Progenitor cell of endocrine pancreas (in vitro differentiated cells): ENCODE results near the gene EID3. TPM values are rescaled to one million over a fixed set of nuclear protein-coding genes. Genes with fewer than 3 reads are reported as not detected.

Source experiments
- DNase-seq: peaks from one replicate; pipeline ENCODE4 v3.0.0; 2021; ENCODE audit warnings: low spot score; ENCODE audit not compliant: unreplicated experiment
- H3K27ac Mint-ChIP-seq: 2 replicates; pipeline ENCODE4 v1.8.0; 2021; ENCODE audit warnings: mild to moderate bottlenecking, moderate library complexity, mixed read lengths
- H3K27me3 Mint-ChIP-seq: 2 replicates; pipeline ENCODE4 v1.8.0; 2021; ENCODE audit warnings: mixed read lengths
- H3K36me3 Mint-ChIP-seq: 2 replicates; pipeline ENCODE4 v1.8.0; 2022; ENCODE audit warnings: mixed read lengths; ENCODE audit not compliant: insufficient read depth
- H3K4me1 Mint-ChIP-seq: 2 replicates; pipeline ENCODE4 v1.8.0; 2021; ENCODE audit warnings: low read depth, mixed read lengths
- H3K4me3 Mint-ChIP-seq: 2 replicates; pipeline ENCODE4 v1.8.0; 2021; ENCODE audit warnings: low read depth, mild to moderate bottlenecking, moderate library complexity, mixed read lengths
- H3K9me3 Mint-ChIP-seq: 2 replicates; pipeline ENCODE4 v1.8.0; 2021; ENCODE audit warnings: low read depth, mixed read lengths
- CTCF ChIP-seq: fragments of 200-600 bp; sonication (generic); IDR thresholded peaks from one replicate; pipeline ENCODE4 v1.5.0; 2021; ENCODE audit warnings: antibody characterized with exemption, mild to moderate bottlenecking; ENCODE audit not compliant: unreplicated experiment
- total RNA-seq: library from RNA; stranded (reverse); gene quantifications from 2 replicates; pipeline ENCODE4 v1.2.1, GENCODE V29; 2021

EID3 gene
- total RNA-seq, 1 donor from 2014 or later = 2.9 TPM

- no peaks in the 10 kb centered on the region for H3K36me3 Mint-ChIP-seq
- H3K4me3 Mint-ChIP-seq = no peak overlapping the region
- H3K27ac Mint-ChIP-seq = no peak overlapping the region
- DNase-seq = no peak
- H3K9me3 Mint-ChIP-seq = peaks cover 3% of the 10 kb centered on the region
- no peaks in the 10 kb centered on the region for H3K4me1 Mint-ChIP-seq
- no peak for TF ChIP-seq CTCF
- H3K27me3 Mint-ChIP-seq = no peaks in the 10 kb centered on the region
These were observed 30.6 kb upstream of the EID3 start for GRCh38 chr12:104272938-104273337.

GRCh38 chr12:104273503-104273902 is 30.0 kb upstream of the EID3 start:
- TF ChIP-seq CTCF = no peak
- Mint-ChIP-seq H3K36me3 (no peaks in the 10 kb centered on the region), H3K4me1 (no peaks in the 10 kb centered on the region), H3K4me3 (no peak overlapping the region), H3K27me3 (no peaks in the 10 kb centered on the region), H3K27ac (no peak overlapping the region), H3K9me3 (peaks cover 3% of the 10 kb centered on the region)
- DNase-seq = no peak

- Mint-ChIP-seq H3K27ac (no peak overlapping the region), H3K4me1 (no peaks in the 10 kb centered on the region), H3K4me3 (no peak overlapping the region), H3K27me3 (no peaks in the 10 kb centered on the region), H3K36me3 (no peaks in the 10 kb centered on the region), H3K9me3 (peaks cover 2% of the 10 kb centered on the region)
- TF ChIP-seq CTCF = no peak
- DNase-seq = no peak
These were observed 28.7 kb upstream of the EID3 start for GRCh38 chr12:104274811-104275210.

- H3K4me3 Mint-ChIP-seq = no peak overlapping the region
- H3K36me3 Mint-ChIP-seq = no peaks in the 10 kb centered on the region
- no peak overlapping the region for H3K27ac Mint-ChIP-seq
- no peaks in the 10 kb centered on the region for H3K27me3 Mint-ChIP-seq
- no peaks in the 10 kb centered on the region for H3K4me1 Mint-ChIP-seq
- no peak for DNase-seq
- H3K9me3 Mint-ChIP-seq = no peaks in the 10 kb centered on the region
- TF ChIP-seq CTCF = no peak
These were observed 27.9 kb upstream of the EID3 start for GRCh38 chr12:104275689-104276088.

- H3K27ac Mint-ChIP-seq = no peak overlapping the region
- no peaks in the 10 kb centered on the region for H3K9me3 Mint-ChIP-seq
- no peaks in the 10 kb centered on the region for H3K4me1 Mint-ChIP-seq
- no peak overlapping the region for H3K4me3 Mint-ChIP-seq
- no peak for DNase-seq
- H3K27me3 Mint-ChIP-seq = no peaks in the 10 kb centered on the region
- TF ChIP-seq CTCF = no peak
- no peaks in the 10 kb centered on the region for H3K36me3 Mint-ChIP-seq
These were observed 27.0 kb upstream of the EID3 start for GRCh38 chr12:104276273-104277131.
